SH-SY5Y (cell line): ENCODE data around the gene GOLM1.

Experiments
- GATA2 ChIP-seq: IDR thresholded peaks from 2 replicates; pipeline ENCODE4 v1.6.1; 2011; ENCODE audit warnings: mild to moderate bottlenecking, low read depth, low read length
- GATA3 ChIP-seq: IDR thresholded peaks from 2 replicates; pipeline ENCODE4 v1.6.1; 2011; ENCODE audit warnings: low read depth, mild to moderate bottlenecking, low read length, moderate library complexity

GOLM1 gene

GRCh38 chr9:86039991-86040860 lies 59.1 kb downstream of the GOLM1 start:
- no peak for TF ChIP-seq GATA2
- TF ChIP-seq GATA3: no peak

- no peak for TF ChIP-seq GATA3
- TF ChIP-seq GATA2: no peak
Observed at GRCh38 chr9:86036555-86036954, 62.8 kb downstream of the GOLM1 start.

- TF ChIP-seq GATA2 (no peak), GATA3 (no peak)
Observed at GRCh38 chr9:86035827-86036440, 63.4 kb downstream of the GOLM1 start.

- TF ChIP-seq GATA3 (no peak), GATA2 (no peak)
Observed at GRCh38 chr9:86034863-86035734, 64.3 kb downstream of the GOLM1 start.

GRCh38 chr9:86027767-86028166 lies 71.6 kb downstream of the GOLM1 start:
- TF ChIP-seq GATA2: no peak
- TF ChIP-seq GATA3: no peak

GRCh38 chr9:86022687-86023266 lies 76.6 kb downstream of the GOLM1 start:
- TF ChIP-seq GATA2 (no peak), GATA3 (no peak)

GRCh38 chr9:86021166-86021565 lies 78.2 kb downstream of the GOLM1 start:
- TF ChIP-seq GATA3 (no peak), GATA2 (no peak)

GRCh38 chr9:86020731-86021130 lies 78.6 kb downstream of the GOLM1 start:
- no peak for TF ChIP-seq GATA2
- no peak for TF ChIP-seq GATA3

- no peak for TF ChIP-seq GATA3
- no peak for TF ChIP-seq GATA2
Observed at GRCh38 chr9:86009133-86009532, 90.2 kb downstream of the GOLM1 start.

- no peak for TF ChIP-seq GATA2
- TF ChIP-seq GATA3: no peak
Observed at GRCh38 chr9:86005253-86005775, 94.0 kb downstream of the GOLM1 start.

- TF ChIP-seq GATA3 (no peak), GATA2 (no peak)
Observed at GRCh38 chr9:85995599-85995998, 103.8 kb downstream of the GOLM1 start.

GRCh38 chr9:85995097-85995496 lies 104.3 kb downstream of the GOLM1 start:
- no peak for TF ChIP-seq GATA3
- no peak for TF ChIP-seq GATA2

- TF ChIP-seq GATA3 (no peak), GATA2 (no peak)
Observed at GRCh38 chr9:85994191-85994590, 105.2 kb downstream of the GOLM1 start.

GRCh38 chr9:85987236-85987635 lies 112.1 kb downstream of the GOLM1 start:
- no peak for TF ChIP-seq GATA3
- TF ChIP-seq GATA2: no peak
